ENCODE results near the gene SFT2D2.

Gene SFT2D2

GRCh38 chr1:168271636-168272035, 45.8 kb downstream of the SFT2D2 start:
- DNase-seq: no peak

GRCh38 chr1:168273575-168273974, 47.8 kb downstream of the SFT2D2 start:
- no peak for DNase-seq

- no peak for DNase-seq
These were observed 53.4 kb downstream of the SFT2D2 start for GRCh38 chr1:168279253-168279652.

- DNase-seq: no peak
These were observed 54.6 kb downstream of the SFT2D2 start, which contains the start of gene TBX19 for GRCh38 chr1:168280296-168280927. TBX19 (plus strand) TSS chr1:168280877; CDS start chr1:168281091, 214 bp downstream.

GRCh38 chr1:168281603-168282325, 56.0 kb downstream of the SFT2D2 start:
- no peak for DNase-seq

- DNase-seq: no peak
These were observed 59.7 kb downstream of the SFT2D2 start for GRCh38 chr1:168285521-168285790.

GRCh38 chr1:168285971-168286927, 60.4 kb downstream of the SFT2D2 start:
- DNase-seq: no peak

GRCh38 chr1:168287237-168287664, 61.4 kb downstream of the SFT2D2 start:
- peak; percentile 3 for DNase-seq

GRCh38 chr1:168288311-168289052, 62.7 kb downstream of the SFT2D2 start:
- peak; percentile 17 for DNase-seq

GRCh38 chr1:168291222-168291837, 65.5 kb downstream of the SFT2D2 start:
- DNase-seq: no peak

GRCh38 chr1:168293356-168293755, 67.6 kb downstream of the SFT2D2 start:
- DNase-seq: no peak

GRCh38 chr1:168295411-168296114, 69.8 kb downstream of the SFT2D2 start:
- DNase-seq: no peak

GRCh38 chr1:168297019-168297730, 71.4 kb downstream of the SFT2D2 start:
- DNase-seq: no peak

- no peak for DNase-seq
These were observed 72.6 kb downstream of the SFT2D2 start for GRCh38 chr1:168298446-168298845.

GRCh38 chr1:168300626-168301025, 74.8 kb downstream of the SFT2D2 start:
- no peak for DNase-seq

- peak; percentile 59 for DNase-seq
These were observed 76.0 kb downstream of the SFT2D2 start for GRCh38 chr1:168301664-168302320.
